Measurements from ENCODE around the gene ZNF654.

GRCh38 chr3:88031642-88032077, 27.4 kb upstream of the ZNF654 start:
- no peak for TF ChIP-seq PKNOX1 (IDR thresholded peaks at IDR 0.05)
- no peak for TF ChIP-seq SP1 (IDR thresholded peaks at IDR 0.05)
- no peak for TF ChIP-seq BHLHE40 (IDR thresholded peaks at IDR 0.05; ENCODE audit: borderline replicate concordance)
- no peak for TF ChIP-seq FOXM1 (IDR thresholded peaks at IDR 0.05; ENCODE audit: borderline replicate concordance)
- TF ChIP-seq ARNT (IDR thresholded peaks at IDR 0.05): no peak
- no peak for TF ChIP-seq HDGF (IDR thresholded peaks at IDR 0.05; ENCODE audit: borderline replicate concordance)
